ENCODE data around the gene RCE1.
A peak's percentile ranks its signal among the peaks of the same experiment; 100 is the strongest.

Gene RCE1

DNA sequence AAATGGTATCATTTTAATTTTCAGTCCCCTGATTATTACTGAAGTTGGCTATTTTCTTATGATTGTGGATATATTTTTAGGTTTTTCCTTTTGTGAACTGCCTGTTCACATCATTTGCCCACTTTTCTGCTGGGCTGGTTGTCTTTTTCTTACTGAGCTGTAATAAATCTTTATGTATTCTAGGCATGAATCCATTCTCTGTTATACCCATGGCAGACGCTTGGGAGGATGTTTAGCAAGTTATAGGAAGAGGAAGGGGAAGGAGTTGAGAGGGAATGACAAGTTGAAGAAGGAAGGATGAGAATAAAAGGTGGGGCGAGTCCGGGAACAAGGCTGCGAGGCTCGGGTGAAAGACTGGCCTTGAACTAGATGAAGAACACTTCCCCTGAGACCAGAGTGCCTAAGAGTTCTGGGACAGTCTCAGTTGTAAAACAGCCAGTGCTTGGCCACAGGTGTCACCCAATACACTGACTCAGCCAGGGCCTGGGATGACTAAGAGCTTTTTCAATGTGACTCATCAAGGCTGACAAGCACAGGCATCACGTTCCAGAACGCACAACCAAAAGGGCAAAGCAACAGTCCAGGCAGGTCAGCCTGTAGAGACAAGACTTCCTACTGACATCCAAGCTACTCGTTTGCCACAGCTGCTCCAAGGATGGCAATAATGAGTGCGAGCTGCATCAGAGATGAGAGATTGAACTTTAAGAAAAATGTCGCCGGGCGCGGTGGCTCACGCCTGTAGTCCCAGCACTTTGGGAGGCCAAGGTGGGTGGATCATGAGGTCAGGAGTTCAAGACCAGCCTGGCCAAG is 48.8 kb downstream of the RCE1 start:
- H3K36me3 ChIP-seq (ENCODE audit: low read depth) = 0 out of 2 replicates have a peak, but pooled peaks cover 6% of the 10 kb centered on the region
- TF ChIP-seq, protein P1, sequence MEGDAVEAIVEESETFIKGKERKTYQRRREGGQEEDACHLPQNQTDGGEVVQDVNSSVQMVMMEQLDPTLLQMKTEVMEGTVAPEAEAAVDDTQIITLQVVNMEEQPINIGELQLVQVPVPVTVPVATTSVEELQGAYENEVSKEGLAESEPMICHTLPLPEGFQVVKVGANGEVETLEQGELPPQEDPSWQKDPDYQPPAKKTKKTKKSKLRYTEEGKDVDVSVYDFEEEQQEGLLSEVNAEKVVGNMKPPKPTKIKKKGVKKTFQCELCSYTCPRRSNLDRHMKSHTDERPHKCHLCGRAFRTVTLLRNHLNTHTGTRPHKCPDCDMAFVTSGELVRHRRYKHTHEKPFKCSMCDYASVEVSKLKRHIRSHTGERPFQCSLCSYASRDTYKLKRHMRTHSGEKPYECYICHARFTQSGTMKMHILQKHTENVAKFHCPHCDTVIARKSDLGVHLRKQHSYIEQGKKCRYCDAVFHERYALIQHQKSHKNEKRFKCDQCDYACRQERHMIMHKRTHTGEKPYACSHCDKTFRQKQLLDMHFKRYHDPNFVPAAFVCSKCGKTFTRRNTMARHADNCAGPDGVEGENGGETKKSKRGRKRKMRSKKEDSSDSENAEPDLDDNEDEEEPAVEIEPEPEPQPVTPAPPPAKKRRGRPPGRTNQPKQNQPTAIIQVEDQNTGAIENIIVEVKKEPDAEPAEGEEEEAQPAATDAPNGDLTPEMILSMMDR (IDR thresholded peaks at IDR 0.05; ENCODE audit: poor library complexity, severe bottlenecking) = no peak
- ATAC-seq (ENCODE audit: low read depth) = peak; percentile 97
- peak; percentile 88 for DNase-seq (ENCODE audit: low spot score)
- peaks cover 21% of the 10 kb centered on the region for H3K4me1 ChIP-seq (ENCODE audit: insufficient read depth, poor library complexity, severe bottlenecking)
- no peaks in the 10 kb centered on the region for H3K9me3 ChIP-seq (ENCODE audit: severe bottlenecking)
- H3K27me3 ChIP-seq (ENCODE audit: insufficient read depth, poor library complexity, severe bottlenecking) = no peaks in the 10 kb centered on the region
- no peak overlapping the region for H3K4me3 ChIP-seq (ENCODE audit: severe bottlenecking)
- peak overlapping the region; percentile 61 for H3K27ac ChIP-seq (ENCODE audit: poor library complexity, severe bottlenecking)

DNA sequence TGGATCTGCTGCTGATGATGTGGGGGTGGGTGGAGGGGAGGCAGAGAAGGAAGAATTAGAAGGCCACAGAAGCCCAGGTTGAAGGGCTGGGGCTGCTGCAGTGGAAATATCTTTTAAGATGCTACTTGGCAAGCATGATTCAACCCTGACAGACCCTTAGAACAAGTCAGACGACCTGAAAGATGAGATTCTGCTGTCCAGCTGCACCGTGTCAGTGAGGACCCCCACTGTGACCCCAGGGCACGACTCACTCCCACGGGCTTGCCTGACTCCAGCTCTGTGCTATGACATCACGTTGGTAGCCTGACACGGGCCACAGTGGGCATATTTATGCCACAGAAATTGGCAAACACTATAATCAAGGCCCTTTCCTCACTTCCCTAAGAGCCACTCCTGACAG is 49.7 kb downstream of the RCE1 start:
- H3K4me3 ChIP-seq (ENCODE audit: severe bottlenecking) = no peak overlapping the region
- H3K36me3 ChIP-seq (ENCODE audit: low read depth) = 0 out of 2 replicates have a peak, but pooled peaks cover 6% of the 10 kb centered on the region
- DNase-seq (ENCODE audit: low spot score) (no peak), ATAC-seq (ENCODE audit: low read depth) (no peak)
- TF ChIP-seq, protein P1 (IDR thresholded peaks at IDR 0.05; ENCODE audit: poor library complexity, severe bottlenecking) = no peak
- H3K27ac ChIP-seq (ENCODE audit: poor library complexity, severe bottlenecking) = peak overlapping the region; percentile 61
- no peaks in the 10 kb centered on the region for H3K9me3 ChIP-seq (ENCODE audit: severe bottlenecking)
- H3K4me1 ChIP-seq (ENCODE audit: insufficient read depth, poor library complexity, severe bottlenecking) = peaks cover 21% of the 10 kb centered on the region
- no peaks in the 10 kb centered on the region for H3K27me3 ChIP-seq (ENCODE audit: insufficient read depth, poor library complexity, severe bottlenecking)

DNA sequence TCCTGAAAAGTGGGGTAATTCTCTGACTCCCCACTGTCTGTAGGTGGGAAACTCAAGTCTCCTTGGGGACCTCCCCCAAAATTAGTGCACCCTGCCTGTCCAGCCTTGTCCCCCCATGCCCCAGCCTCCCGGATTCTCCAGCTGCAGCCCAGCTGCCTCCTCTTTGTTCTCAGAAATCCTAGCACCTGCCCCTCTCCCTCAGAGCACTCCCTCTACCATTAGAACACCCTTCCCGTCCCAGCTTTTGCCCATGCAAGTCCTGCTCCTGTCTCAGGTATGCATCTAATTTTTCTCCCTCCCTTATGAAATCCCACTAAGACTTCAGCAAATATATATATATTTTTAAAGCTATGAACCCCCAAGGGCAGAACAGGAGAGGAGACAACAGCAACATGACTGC is 50.9 kb downstream of the RCE1 start:
- H3K4me1 ChIP-seq (ENCODE audit: insufficient read depth, poor library complexity, severe bottlenecking) = peaks cover 27% of the 10 kb centered on the region
- H3K36me3 ChIP-seq (ENCODE audit: low read depth) = no peaks in the 10 kb centered on the region
- H3K27me3 ChIP-seq (ENCODE audit: insufficient read depth, poor library complexity, severe bottlenecking) = no peaks in the 10 kb centered on the region
- ATAC-seq (ENCODE audit: low read depth) = no peak
- no peak overlapping the region for H3K4me3 ChIP-seq (ENCODE audit: severe bottlenecking)
- H3K9me3 ChIP-seq (ENCODE audit: severe bottlenecking) = no peaks in the 10 kb centered on the region
- TF ChIP-seq, protein P1 (IDR thresholded peaks at IDR 0.05; ENCODE audit: poor library complexity, severe bottlenecking) = no peak
- H3K27ac ChIP-seq (ENCODE audit: poor library complexity, severe bottlenecking) = no peak overlapping the region
- no peak for DNase-seq (ENCODE audit: low spot score)

All from RWPE2 (cell line).